ENCODE data around the gene ZEB1.
A peak's percentile ranks its signal among the peaks of the same experiment; 100 is the strongest.

ZEB1 gene

DNA sequence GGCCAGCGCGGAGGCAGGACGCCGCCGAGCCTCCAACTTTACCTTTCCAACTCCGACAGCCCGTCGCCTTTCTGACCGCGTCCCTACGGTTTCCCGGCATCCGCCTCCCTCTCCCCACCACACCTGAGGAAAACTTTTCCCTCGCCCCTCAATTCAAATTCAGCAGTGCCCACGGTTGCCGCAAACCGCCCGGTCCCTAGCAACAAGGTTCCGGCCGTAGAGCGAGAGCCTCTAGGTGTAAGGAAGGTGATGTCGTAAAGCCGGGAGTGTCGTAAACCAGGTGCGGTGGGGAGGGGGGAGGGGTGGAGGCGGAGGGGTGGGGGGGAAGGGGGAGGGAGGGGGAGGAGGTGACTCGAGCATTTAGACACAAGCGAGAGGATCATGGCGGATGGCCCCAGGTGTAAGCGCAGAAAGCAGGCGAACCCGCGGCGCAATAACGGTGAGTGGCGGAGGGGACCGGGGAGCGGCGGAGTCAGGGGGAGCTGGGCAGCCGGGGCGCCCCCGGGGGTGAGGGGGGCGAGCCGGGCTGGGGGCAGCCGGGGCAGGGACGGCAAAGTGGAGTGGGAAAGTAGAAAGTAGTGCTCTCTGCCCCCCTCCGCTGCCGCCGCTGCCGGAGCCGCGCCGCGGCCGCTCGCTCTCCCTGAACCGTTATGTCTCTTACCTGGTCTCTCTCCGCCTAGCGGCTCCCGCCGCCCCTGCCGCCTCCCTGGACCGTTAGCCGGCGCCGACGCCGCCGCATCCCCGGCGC is at the start of gene ZEB1:
TSS of gene ZEB1 (plus strand) at position 363 of the 748 bp plus-strand sequence. CDS start at position 382, 19 bp downstream.
- DNase-seq, result peak; percentile 94

DNA sequence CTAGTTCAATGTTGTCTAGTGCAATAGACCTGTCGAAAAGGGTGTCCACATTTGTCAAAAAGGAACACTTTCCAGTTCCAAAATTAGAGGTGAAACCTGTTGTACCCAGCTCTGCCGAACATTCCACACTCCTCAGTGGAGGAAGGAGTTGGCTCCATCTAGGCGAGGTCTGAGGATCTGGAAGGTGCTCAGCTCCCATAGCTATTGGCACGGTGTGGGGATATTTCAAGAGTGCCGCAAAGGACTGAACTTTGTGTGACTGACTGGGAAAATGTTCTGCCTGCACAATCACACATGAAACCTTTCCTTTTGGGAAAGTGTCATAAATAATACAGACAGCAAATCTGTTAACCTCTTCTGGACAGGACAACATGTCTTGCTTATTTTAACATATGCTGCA is 48.1 kb upstream of the ZEB1 start:
- no peak for DNase-seq

DNA sequence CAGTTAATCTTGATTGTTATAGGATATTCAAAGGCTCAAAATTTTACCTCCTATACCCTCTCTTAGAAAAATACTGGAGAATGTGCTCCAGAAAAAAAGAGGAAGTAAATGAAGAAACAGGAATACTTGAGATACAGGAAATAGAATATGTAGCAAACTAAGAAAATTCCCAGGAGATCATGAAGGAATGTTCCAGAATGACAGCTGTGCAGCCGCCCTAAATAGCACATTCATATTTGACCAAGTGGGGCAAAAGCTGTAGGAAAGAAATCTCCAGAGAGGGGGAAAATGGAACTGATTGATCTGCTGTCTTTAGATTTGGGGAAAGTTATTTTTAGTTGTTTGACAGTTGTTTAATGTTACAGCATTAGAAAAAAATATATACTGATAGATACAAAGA is 46.2 kb upstream of the ZEB1 start:
- no peak for DNase-seq

DNA sequence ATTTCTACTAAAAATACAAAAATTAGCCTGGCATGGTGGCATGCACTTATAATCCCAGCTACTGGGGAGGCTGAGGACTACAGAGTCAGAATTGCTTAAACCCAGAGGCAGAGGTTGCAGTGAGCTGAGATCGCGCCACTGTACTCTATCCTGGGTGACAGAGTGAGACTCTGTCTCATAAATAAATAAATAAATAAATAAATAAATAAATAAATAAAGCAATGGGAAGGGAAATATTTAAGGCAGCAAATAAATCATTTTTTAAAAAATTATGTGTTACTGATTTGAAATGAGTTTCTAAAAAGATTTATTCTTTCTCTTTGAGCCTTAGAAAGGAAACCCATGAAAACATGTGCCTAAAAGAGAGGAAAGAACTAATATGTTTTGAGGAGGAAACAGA is 45.2 kb upstream of the ZEB1 start:
- no peak for DNase-seq

DNA sequence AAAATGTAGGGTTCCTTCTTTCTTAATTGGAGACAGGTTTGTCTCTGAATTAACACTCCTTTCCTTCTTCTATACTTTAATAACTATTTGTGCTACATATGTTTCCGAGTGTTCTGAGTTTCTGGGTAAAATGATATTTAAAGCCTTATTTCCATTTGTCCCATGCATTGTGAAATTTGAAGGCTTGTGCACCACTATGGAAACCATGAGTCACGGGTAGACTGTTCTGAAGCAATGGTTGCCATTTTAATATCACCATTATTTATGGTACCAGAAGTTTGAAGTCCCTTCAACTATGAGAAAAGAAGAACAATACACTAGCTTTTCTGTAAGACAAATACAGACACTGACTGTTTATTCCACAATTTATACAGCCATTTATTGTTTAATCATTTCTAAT is 44.7 kb upstream of the ZEB1 start:
- no peak for DNase-seq

DNA sequence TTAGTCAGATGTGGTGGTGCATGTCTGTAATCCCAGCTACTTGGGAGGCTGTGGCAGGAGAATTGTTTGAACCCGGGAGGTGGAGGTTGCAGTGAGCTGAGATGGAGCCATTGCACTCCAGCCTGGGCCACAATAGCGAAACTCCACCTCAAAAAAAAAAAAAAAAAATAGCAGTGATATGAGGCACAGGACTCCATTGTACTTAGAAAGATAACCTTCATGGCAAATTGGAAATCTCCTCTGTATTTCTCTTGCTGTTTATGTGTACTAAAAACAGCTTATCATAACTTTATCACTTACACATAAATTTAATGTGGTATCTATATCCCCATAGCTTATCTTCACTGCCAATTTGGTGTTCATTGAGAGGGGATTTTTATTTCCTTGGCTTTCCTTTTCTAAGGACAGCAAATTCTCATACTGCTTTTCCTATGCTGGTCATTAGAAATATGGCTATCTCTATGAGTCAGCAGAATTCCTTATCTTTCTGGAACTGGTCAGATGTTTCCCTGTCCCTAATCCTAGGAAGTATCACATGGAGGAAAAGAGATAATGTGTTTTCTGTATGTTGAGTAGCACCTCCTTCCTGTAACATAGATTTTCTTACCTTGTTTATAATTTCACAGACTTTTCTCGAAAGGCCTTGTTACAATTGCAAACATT is 40.6 kb upstream of the ZEB1 start:
- DNase-seq, result peak; percentile 16

DNA sequence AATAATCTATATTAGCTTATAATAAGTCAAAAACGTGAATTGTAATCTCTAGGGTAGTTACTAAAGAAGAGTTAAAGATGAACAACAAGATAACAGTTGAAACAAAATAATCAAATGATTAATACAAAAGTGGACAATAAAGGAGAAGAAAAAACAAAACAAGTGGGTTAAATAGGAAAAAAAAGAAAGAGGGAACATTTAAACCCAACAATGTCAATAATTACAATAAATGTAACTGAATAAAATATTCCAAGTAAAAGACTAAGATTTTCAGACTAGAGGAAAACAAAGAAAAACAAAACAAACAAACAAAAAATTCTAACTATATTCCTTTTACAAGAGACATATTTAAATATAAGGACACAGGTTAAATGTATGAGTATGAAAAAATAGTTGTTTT is 38.0 kb upstream of the ZEB1 start:
- DNase-seq, result no peak

DNA sequence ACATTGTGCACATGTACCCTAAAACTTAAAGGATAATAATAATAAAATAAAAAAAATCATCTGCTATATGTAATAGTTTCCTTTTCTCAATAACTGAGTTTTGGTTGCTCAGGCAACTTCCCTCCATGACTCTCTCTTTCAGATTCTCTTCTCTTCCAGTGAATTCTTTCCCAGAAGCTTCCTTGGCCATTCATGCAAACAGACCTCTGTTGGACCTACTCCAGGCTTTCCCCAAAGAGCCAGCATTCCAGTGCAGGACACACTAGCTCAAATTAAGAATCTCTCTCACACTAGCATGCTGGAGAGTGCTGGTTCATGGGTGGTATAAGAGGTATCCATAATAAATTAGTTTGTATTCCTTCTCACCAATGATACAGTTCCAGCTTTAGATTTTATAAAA is 31.0 kb upstream of the ZEB1 start:
- no peak for DNase-seq

DNA sequence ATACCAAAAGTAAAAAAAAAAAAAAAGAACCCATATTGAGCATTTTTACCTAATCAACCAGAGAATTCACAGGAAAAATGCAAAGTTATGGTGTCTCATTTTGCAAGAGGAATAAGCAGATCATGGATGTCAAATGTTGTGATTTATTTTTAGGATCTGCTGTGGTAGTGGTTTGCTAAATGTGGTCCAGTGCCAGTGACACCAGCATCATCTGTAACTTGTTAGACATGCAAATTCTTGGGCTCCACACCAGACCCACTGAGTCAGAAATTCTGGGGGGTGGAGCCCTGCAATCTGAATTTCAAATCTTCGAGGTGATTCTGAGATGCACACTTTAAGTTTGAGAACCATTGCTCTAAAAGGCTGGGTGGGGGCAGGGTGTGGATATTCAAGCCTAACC is 30.1 kb upstream of the ZEB1 start:
- DNase-seq, result no peak

DNA sequence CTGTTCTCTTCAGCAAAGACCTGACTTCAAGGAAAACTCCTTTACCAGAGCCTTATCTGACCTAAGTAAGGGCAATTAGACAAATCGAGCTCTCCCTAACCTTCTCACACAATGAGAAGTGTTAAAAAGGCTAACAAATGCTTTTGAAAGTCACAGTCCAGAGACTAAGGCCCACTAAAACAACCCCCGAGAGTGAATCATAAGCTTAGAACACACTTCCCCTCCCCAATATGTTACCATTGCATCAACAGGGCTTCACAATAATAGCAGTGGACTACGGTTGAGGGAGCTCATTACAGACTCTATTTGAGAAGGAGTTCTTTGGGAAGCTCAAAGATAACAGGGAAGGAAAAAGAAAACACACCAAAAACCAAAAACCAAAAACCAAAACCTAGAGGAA is 28.6 kb upstream of the ZEB1 start:
- no peak for DNase-seq

DNA sequence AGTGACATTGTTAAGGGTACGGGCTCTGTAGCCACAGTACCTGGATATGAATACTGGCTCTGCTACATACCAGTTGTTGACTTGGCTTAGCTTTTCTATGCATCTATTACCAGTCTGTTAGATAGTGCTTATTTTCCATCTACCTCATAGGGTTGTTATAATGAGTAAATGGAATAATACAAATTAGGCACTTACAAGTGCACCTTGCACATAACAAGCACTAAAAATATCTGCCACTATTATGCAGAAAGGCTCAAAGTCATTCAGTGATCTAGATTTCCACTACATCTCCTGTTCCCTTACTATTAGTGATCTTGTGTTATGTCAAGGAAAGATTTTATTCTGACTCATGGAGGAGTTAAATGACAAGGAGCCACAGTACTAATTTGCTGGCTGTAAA is 27.9 kb upstream of the ZEB1 start:
- DNase-seq, result no peak

DNA sequence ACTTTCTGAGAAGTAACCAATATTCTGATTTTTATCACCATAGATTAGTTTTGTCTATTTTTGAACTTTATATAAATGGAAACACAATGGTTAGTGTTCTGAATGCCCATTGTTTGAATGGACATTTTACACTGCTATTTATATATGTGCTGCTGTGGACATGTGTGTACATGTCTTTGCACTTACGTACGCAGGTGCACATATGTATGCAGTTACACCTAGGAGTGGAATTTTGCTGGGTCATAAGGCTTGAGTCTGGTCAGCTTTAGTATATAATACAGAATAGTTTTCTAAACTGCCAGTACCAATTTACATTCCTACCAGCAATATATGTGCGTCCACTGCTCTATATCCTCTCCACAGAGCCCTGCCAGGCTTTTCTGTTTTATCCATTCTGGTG is 24.5 kb upstream of the ZEB1 start:
- DNase-seq, result no peak

DNA sequence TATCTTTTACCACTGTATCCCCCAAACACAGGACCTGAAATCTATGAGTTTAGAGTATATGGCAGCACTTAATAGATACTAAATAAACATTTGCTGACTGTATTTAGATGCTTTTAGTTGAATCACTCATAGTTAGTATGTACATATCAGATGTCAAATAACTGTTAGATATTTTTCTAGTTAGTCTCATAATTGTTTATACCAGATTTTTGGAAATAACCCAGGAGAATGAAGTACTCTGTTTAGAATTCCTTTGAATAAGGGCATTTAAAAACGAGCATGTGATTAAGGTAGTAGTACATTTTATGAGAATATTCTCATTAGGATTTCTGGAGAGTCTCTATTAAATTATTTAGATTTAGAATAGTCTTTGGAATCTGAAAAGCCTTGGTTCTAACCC is 22.3 kb upstream of the ZEB1 start:
- no peak for DNase-seq

DNA sequence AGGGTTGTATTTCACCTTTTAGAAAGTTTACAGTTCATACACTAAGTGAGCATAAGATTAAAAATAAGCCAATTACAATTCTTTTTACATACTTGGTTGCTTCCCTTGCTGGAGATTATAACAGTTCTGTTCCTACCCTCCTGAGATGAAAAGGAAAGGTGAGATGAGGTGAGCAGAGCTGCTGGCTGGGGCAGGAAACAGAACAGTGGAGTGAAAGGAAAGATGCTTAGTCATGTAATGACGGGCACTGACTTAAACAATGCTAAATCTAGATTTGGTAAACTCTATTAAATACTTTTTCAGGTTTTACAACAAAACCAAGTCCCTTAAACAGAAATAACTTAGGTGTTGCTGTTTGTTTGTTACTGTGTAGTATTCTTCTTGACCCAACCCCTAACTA is 19.9 kb upstream of the ZEB1 start:
- no peak for DNase-seq

DNA sequence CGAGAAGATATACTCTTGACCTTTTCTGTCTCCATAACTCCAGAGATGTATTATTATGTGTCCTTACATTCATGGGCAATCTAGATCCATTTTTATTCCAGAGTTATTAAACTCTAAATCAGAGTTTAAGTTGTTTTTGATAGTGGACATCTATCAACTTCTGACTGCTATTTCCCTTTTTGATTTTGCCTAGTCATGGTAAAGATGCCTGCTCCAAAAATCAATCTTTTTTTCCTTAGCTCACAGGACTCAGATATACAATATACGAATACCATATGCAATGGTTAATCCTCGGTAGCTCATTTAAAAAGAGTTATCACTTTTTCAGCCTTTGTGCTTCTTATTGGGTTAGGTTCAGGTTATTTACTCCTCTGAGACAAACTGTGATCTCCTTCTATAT is 15.8 kb upstream of the ZEB1 start:
- no peak for DNase-seq

DNA sequence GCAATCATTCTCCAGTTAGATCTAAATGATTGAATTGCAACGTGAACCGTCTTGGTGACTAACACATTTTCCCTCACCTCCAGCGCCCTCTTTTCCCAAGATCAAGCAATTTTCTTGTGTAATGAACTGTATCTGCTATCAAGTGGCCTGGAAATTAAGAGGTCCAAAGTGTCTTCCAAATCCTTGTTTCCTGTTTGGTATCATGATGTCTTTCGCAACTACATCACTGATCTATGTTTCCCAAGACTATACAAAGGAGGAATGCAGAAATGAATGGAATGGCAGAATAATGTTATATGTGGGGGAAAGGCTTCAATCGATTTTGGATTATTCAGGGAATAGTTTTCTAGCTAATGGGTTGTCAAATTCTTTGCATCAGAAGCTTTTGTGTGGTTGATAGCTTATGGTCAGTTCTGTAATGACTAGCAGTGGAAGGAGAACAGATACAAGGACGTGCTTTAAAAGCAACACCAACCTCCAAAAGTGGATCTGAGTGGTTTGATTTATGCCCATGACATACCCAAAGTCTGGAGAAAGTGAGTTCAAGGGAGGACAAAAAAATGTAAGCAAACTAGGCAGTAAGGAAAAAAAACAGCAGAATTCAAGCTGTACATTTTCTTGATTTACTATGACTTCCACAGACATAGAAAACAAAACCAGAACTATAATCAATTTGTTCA is 14.6 kb upstream of the ZEB1 start:
- DNase-seq, result no peak

DNA sequence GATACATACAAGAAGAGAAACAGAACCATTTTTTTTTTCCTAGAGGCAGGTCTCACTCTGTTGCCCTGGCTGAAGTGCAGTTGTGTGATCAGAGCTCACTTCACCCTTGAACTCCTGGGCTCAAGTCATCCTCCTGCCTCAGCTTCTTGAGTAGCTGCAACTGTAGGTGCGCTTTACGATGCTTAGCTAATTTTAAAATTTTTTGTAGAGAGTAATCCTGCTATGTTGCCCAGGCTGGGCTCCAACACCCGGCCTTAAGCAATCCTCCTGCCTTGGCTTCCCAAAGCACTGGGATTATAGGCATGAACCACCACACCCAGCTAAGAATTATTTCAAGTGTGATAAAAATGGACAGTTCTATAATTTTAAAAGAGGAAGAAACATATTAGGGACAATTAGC is 5.6 kb upstream of the ZEB1 start:
- DNase-seq, result no peak

DNA sequence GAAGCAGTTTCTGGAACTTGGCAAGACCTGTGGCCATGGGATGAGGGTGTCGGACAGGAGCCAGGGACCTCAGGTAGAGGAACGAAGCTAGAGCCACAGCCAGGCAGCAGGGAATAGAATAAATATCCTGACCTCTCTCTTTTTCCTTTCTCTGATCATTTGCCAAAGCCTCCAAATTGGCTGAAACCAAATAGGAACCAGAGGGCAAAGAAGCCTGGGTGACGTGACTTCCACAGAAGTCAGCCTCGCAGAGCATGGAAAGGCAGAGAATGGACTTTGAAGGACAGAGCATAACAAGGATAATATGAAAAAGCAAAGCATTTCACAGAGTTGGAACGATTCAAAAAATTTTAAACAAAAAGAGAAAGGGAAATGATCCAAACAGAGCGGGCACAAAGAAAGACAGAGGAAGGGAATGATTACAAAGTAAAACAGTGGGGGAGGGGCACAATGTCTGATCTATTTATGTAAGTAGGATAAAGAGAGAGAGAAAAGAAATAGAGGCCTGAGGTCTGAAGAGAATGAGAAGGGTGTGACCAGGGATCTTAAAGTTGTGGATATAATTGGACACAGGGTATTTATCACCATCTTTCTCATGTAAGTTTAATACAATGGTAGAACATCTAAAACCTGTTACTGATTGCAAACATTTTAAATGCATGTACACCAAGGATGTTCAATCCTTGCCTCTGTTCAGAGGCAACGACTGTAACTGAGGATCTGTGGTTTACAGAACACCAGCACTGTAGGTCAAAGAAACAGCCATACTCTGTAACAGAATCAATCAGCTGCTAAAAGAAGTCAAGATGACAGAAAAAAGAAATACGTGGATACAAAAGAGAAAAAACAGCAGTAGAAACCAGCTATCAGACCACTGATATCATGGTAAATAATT is 4.5 kb upstream of the ZEB1 start:
- no peak for DNase-seq

DNA sequence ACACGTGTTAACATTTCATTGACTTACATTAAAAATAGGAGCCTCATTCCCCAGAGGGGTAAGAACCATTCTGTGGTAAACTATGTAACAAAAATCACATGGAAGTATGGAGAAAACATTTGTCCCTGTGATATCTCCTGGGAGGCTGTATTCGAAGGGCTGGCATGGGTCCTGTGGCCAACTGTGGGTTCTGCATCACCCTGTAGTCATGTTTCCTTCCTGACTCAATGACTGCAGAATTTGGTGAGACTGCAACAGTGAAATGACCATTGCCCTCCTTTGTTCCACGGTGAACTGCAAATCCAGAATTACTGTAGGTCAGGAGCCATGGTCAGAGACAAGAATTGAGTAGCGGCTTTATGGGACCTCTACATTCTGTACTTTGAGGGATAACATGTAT is 3.6 kb upstream of the ZEB1 start:
- no peak for DNase-seq

DNA sequence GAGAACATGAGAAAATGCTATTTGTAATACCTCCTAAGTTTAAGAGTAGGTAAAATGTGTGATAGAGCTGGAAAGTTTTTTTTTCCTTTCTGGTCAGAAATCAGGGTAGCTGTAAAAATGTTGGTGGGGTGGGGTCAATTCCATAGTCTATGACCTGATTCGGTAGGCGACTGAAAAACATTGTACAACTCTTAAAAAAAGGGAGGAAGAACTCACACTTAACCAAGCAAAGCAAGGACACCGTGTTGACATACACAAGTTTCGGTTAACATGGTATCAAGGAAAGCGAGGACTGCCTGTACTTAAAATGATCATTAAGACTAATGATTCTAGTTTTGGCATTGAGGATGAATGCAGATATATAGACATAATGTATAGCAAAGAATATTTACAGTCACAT is 1.8 kb upstream of the ZEB1 start:
- no peak for DNase-seq

DNA sequence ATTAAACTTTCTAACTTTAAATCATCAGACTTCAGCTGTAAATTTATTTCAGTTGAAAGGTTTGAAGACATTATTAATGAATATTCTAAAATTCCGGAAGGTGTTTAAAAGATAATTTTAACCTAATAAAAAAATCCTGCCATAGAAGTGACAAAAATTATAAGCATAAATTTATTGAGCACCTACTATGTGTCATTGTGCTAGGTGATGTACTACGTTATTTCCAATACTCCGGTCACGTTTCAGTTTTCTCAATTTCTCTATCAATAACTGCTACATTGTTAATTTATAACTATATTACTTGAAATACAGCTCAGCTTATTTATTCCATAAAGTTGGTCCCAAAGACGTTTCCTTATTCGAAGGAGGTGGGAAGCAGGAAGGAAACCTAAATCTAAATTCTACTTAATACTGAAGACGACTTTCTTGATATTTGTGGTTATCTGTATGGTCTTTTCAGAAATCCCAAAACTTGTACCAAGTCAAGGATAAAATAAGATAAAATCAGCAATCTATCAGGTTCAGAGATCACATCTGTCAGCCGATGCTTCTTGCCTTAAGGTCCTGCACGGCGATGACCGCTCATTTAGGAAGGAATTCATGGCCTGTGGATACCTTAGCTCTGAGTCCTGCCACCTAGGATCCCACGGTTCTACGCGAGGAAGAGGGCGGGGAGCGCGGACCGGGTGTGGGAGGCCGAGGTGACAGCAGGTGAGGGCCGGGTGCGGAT is 1.2 kb upstream of the ZEB1 start:
- no peak for DNase-seq

DNA sequence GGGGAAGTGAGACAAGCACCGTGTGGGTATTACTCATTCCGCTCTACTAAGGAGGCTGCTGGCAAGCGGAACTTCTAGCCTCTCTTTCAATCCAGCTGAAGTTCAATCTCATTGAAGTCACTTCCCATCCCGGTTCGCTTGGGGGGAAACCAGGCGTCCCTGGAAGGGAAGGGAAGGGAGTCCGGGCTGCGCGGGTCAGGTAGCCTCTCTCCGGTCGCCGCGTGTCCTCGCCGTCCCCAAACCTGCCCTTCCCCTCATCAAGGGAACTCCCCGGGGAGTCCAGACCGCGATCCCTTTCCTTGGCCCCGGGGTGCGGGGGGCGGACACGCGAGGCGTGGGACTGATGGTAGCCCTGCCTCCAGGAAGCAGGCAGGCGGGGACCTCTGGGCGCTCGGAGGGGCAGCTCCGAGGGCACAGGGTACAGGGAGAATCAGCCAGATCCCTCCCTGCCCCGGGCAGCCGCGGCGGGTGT is 598 bp upstream of the ZEB1 start:
- DNase-seq, result peak; percentile 78
